Activated T-helper 2 cell treated with anti-CD3 and anti-CD28 coated beads, Interferon-gamma antibody, Interleukin-2, Interleukin-4, amounts not matched to agents 10 μg/mL and 5 μg/mL and 100 μg/mL, durations not matched to agents 14 hours and 24 hours and 36 hours (primary cell): ENCODE measurements around the gene IQCE. TPM values are rescaled to one million over a fixed set of nuclear protein-coding genes. Genes with fewer than 3 reads are reported as not detected.

Source experiments
- DNase-seq: peaks from one replicate; pipeline ENCODE4 v3.0.0; 2021; ENCODE audit warnings: low spot score
- H3K27ac Mint-ChIP-seq: one replicate; pipeline ENCODE4 v1.8.0; 2021; ENCODE audit warnings: mixed read lengths
- H3K27me3 Mint-ChIP-seq: one replicate; pipeline ENCODE4 v1.8.0; 2021; ENCODE audit warnings: low read depth, mixed read lengths
- H3K36me3 Mint-ChIP-seq: one replicate; pipeline ENCODE4 v1.8.0; 2021; ENCODE audit warnings: low read depth, mixed read lengths
- H3K4me1 Mint-ChIP-seq: one replicate; pipeline ENCODE4 v1.8.0; 2021; ENCODE audit warnings: low read depth, mixed read lengths
- H3K4me3 Mint-ChIP-seq: one replicate; pipeline ENCODE4 v1.8.0; 2021; ENCODE audit warnings: low read depth, mild to moderate bottlenecking, moderate library complexity, mixed read lengths
- H3K9me3 Mint-ChIP-seq: one replicate; pipeline ENCODE4 v1.8.0; 2021; ENCODE audit warnings: mixed read lengths
- intact Hi-C: fragments of 100-400 bp; cut with micrococcal nuclease; formaldehyde crosslinking; loops from one replicate; pipeline ENCODE4 v1.15.1; 2023
- total RNA-seq: library from RNA; stranded (reverse); gene quantifications from 2 replicates; pipeline ENCODE4 v1.2.3, GENCODE V29; 2022

The IQCE gene
- total RNA-seq, 1 donor from 2014 or later = 12.3 TPM

- intact Hi-C loops = loop anchor here (5.0 kb wide), 1 partner anchor 76 kb away; the partner anchor contains the start of genes BRAT1 and IQCE
- Mint-ChIP-seq H3K4me3 (peak overlapping the region; percentile 97), H3K36me3 (no peaks in the 10 kb centered on the region), H3K4me1 (peaks cover 13% of the 10 kb centered on the region), H3K27me3 (no peaks in the 10 kb centered on the region), H3K9me3 (no peaks in the 10 kb centered on the region), H3K27ac (peak overlapping the region; percentile 93)
- peak; percentile 37 for DNase-seq
Measured at GRCh38 chr7:2632733-2633537, 74.2 kb downstream of the IQCE start.

GRCh38 chr7:2633538-2634266, 74.9 kb downstream of the IQCE start:
- H3K36me3 Mint-ChIP-seq = no peaks in the 10 kb centered on the region
- H3K27me3 Mint-ChIP-seq = no peaks in the 10 kb centered on the region
- H3K9me3 Mint-ChIP-seq = no peaks in the 10 kb centered on the region
- DNase-seq = no peak
- peak overlapping the region; percentile 97 for H3K4me3 Mint-ChIP-seq
- H3K27ac Mint-ChIP-seq = peak overlapping the region; percentile 78
- intact Hi-C loops = loop anchor here (5.0 kb wide), 1 partner anchor 76 kb away; the partner anchor contains the start of genes BRAT1 and IQCE
- peaks cover 13% of the 10 kb centered on the region for H3K4me1 Mint-ChIP-seq

GRCh38 chr7:2634267-2635145, 75.7 kb downstream of the IQCE start:
- Mint-ChIP-seq H3K4me3 (peak overlapping the region; percentile 97), H3K27me3 (no peaks in the 10 kb centered on the region), H3K27ac (no peak overlapping the region), H3K4me1 (peaks cover 13% of the 10 kb centered on the region), H3K36me3 (no peaks in the 10 kb centered on the region), H3K9me3 (no peaks in the 10 kb centered on the region)
- intact Hi-C loops = loop anchor here (5.0 kb wide), 1 partner anchor 77 kb away; the partner anchor contains the start of genes BRAT1 and IQCE
- DNase-seq = no peak

GRCh38 chr7:2635148-2635668, 76.4 kb downstream of the IQCE start:
- Mint-ChIP-seq H3K9me3 (no peaks in the 10 kb centered on the region), H3K4me3 (peak overlapping the region; percentile 13), H3K4me1 (peaks cover 13% of the 10 kb centered on the region), H3K36me3 (no peaks in the 10 kb centered on the region), H3K27me3 (no peaks in the 10 kb centered on the region), H3K27ac (no peak overlapping the region)
- DNase-seq = no peak
- intact Hi-C loops = no loop called here

GRCh38 chr7:2635810-2636701, 77.3 kb downstream of the IQCE start:
- H3K27me3 Mint-ChIP-seq = no peaks in the 10 kb centered on the region
- H3K27ac Mint-ChIP-seq = no peak overlapping the region
- peaks cover 12% of the 10 kb centered on the region for H3K4me1 Mint-ChIP-seq
- no peaks in the 10 kb centered on the region for H3K36me3 Mint-ChIP-seq
- intact Hi-C loops = no loop called here
- H3K9me3 Mint-ChIP-seq = no peaks in the 10 kb centered on the region
- H3K4me3 Mint-ChIP-seq = no peak overlapping the region
- DNase-seq = no peak

- intact Hi-C loops = no loop called here
- H3K27me3 Mint-ChIP-seq = no peaks in the 10 kb centered on the region
- no peak overlapping the region for H3K27ac Mint-ChIP-seq
- H3K4me1 Mint-ChIP-seq = peaks cover 10% of the 10 kb centered on the region
- no peak for DNase-seq
- H3K36me3 Mint-ChIP-seq = no peaks in the 10 kb centered on the region
- H3K4me3 Mint-ChIP-seq = no peak overlapping the region
- H3K9me3 Mint-ChIP-seq = no peaks in the 10 kb centered on the region
Measured at GRCh38 chr7:2637066-2637471, 78.3 kb downstream of the IQCE start.

GRCh38 chr7:2637505-2638223, 78.9 kb downstream of the IQCE start:
- intact Hi-C loops = no loop called here
- no peak for DNase-seq
- H3K4me1 Mint-ChIP-seq = peaks cover 10% of the 10 kb centered on the region
- no peaks in the 10 kb centered on the region for H3K9me3 Mint-ChIP-seq
- H3K4me3 Mint-ChIP-seq = no peak overlapping the region
- H3K27ac Mint-ChIP-seq = no peak overlapping the region
- H3K27me3 Mint-ChIP-seq = no peaks in the 10 kb centered on the region
- no peaks in the 10 kb centered on the region for H3K36me3 Mint-ChIP-seq

- Mint-ChIP-seq H3K27me3 (no peaks in the 10 kb centered on the region), H3K36me3 (no peaks in the 10 kb centered on the region), H3K27ac (no peak overlapping the region), H3K4me1 (peaks cover 6% of the 10 kb centered on the region), H3K4me3 (no peak overlapping the region), H3K9me3 (no peaks in the 10 kb centered on the region)
- intact Hi-C loops = no loop called here
- no peak for DNase-seq
Measured at GRCh38 chr7:2638224-2638991, 79.6 kb downstream of the IQCE start.

GRCh38 chr7:2639181-2639681, 80.5 kb downstream of the IQCE start:
- H3K36me3 Mint-ChIP-seq = no peaks in the 10 kb centered on the region
- DNase-seq = no peak
- no peaks in the 10 kb centered on the region for H3K27me3 Mint-ChIP-seq
- H3K27ac Mint-ChIP-seq = no peak overlapping the region
- intact Hi-C loops = no loop called here
- no peaks in the 10 kb centered on the region for H3K9me3 Mint-ChIP-seq
- no peak overlapping the region for H3K4me3 Mint-ChIP-seq
- peaks cover 3% of the 10 kb centered on the region for H3K4me1 Mint-ChIP-seq

- no peaks in the 10 kb centered on the region for H3K9me3 Mint-ChIP-seq
- DNase-seq = no peak
- no peaks in the 10 kb centered on the region for H3K36me3 Mint-ChIP-seq
- H3K4me1 Mint-ChIP-seq = peaks cover 7% of the 10 kb centered on the region
- H3K27me3 Mint-ChIP-seq = no peaks in the 10 kb centered on the region
- H3K27ac Mint-ChIP-seq = no peak overlapping the region
- intact Hi-C loops = no loop called here
- H3K4me3 Mint-ChIP-seq = no peak overlapping the region
Measured at GRCh38 chr7:2639695-2640481, 81.1 kb downstream of the IQCE start.
